Stomach (tissue), 9 donors: ENCODE data around the gene SOSTDC1. TPM values are rescaled to one million over a fixed set of nuclear protein-coding genes. Genes with fewer than 3 reads are reported as not detected.
"Not testable (repeated sequence)": the region's sequence is repeated elsewhere in the genome, so short reads cannot be mapped to it uniquely, and the experiment has no call there.

ENCODE experiments used
- DNase-seq, 2 donors: peaks; one replicate each; pipeline versions ENCODE4 v3.0.0 to v3.0.0-alpha.2; 2013 to 2019
- H3K27ac ChIP-seq, 5 donors: fragments of 200-600 bp in 4 of 5; sonication (generic) in 4 of 5; one replicate each; pipeline ENCODE4 v1.5.1; 2013 to 2019; ENCODE audit warnings: mild to moderate bottlenecking in 1 of 5, moderate library complexity in 1 of 5
- H3K27me3 ChIP-seq, 3 donors: fragments of 200-600 bp; sonication (generic); one replicate each; pipeline ENCODE4 v1.5.1; 2017 to 2019; ENCODE audit warnings: mixed run types in 1 of 3
- H3K36me3 ChIP-seq, 4 donors: fragments of 200-600 bp; sonication (generic); 1 replicate in 3 of 4; 2 replicates in 1 of 4; pipeline ENCODE4 v1.5.1; 2016 to 2019
- H3K4me1 ChIP-seq, 4 donors: fragments of 200-600 bp; sonication (generic); one replicate each; pipeline ENCODE4 v1.5.1; 2016 to 2019
- H3K4me3 ChIP-seq, 4 donors: fragments of 200-600 bp; sonication (generic) in 3 of 4; one replicate each; pipeline ENCODE4 v1.5.1; 2016 to 2019; ENCODE audit warnings: mild to moderate bottlenecking in 1 of 4
- H3K9me3 ChIP-seq, 4 donors: fragments of 200-600 bp; sonication (generic); one replicate each; pipeline ENCODE4 v1.5.1; 2016 to 2019
- CTCF ChIP-seq, 7 experiments: fragments of 450-650 bp in 4 of 7; fragments of 200-600 bp in 3 of 7; sonication (generic) in 3 of 7; IDR thresholded peaks; one replicate each; pipeline ENCODE4 v1.5.1; 2016 to 2019; ENCODE audit warnings: antibody characterized with exemption in 7 of 7, control low read depth in 2 of 7, mild to moderate bottlenecking in 1 of 7
- EP300 ChIP-seq: sonication (generic); formaldehyde crosslinking; IDR thresholded peaks from one replicate; pipeline ENCODE4 v1.6.1; 2017; ENCODE audit warnings: antibody characterized with exemption
- POLR2A ChIP-seq, 4 donors: fragments of 450-650 bp; IDR thresholded peaks; one replicate each; pipeline ENCODE4 v1.6.1; 2016; ENCODE audit warnings: antibody characterized with exemption in 4 of 4, control low read depth in 2 of 4, mild to moderate bottlenecking in 1 of 4, moderate library complexity in 1 of 4
- POLR2AphosphoS5 ChIP-seq, 3 donors: sonication (generic); formaldehyde crosslinking; IDR thresholded peaks; one replicate each; pipeline ENCODE4 v1.6.1; 2016; ENCODE audit warnings: antibody characterized with exemption in 3 of 3
- WGBS, 5 donors: extraction: QIAGEN DNeasy Blood & Tissue Kit in 3 of 5; methylation state at CpG; one replicate each; pipeline versions ENCODE4 v1.1.5 to v1.1.7; 2013 to 2018; 5-methylcytosine and 5-hydroxymethylcytosine counted together
- intact Hi-C: fragments of 100-400 bp; cut with DNase I; formaldehyde crosslinking; loops from one replicate; pipeline ENCODE4 v1.15.1; 2023; ENCODE audit warnings: low total_unique reads
- polyA plus RNA-seq, 3 donors: library from polyadenylated mRNA; stranded (reverse); fragments of 200-250 nt; gene quantifications; one replicate each; pipeline ENCODE4 v1.2.3, GENCODE V29; 2013
- total RNA-seq, 5 donors: library from RNA; depleted of rRNA; stranded (reverse); fragments of >200 nt; gene quantifications; one replicate each; pipeline versions ENCODE4 v1.1.0 to v1.2.3, GENCODE V29; 2014 to 2016
- donor health status: healthy with polysubstance abuse.
- donor health status: Bipolar disorder and iron deficiency.
- donor health status: healthy.

Gene SOSTDC1
- total and polyA plus RNA-seq, 8 donors, result 0.89 to 21.2 (median 9.0) TPM; not detected in 1

- 89 to 95% (median 92%) methylated on average over 2 of the region's 2 CpGs for WGBS, 5 donors
- Histone ChIP-seq H3K9me3 (no peaks in the 10 kb centered on the region), H3K27me3 (no peaks in the 10 kb centered on the region), H3K4me3 (no peak overlapping the region), H3K36me3 (no peaks in the 10 kb centered on the region), H3K27ac (no peak overlapping the region), H3K4me1 (peaks cover 0 to 19% (median 2%) of the 10 kb centered on the region in 4 donors)
- no peak for DNase-seq
- intact Hi-C loops, result no loop called here
- TF ChIP-seq POLR2AphosphoS5 (IDR thresholded peaks at IDR 0.05), result no peak
- no peak for TF ChIP-seq EP300
- TF ChIP-seq CTCF (IDR thresholded peaks at IDR 0.05), result no peak
- TF ChIP-seq POLR2A (IDR thresholded peaks at IDR 0.05), result no peak
Measured at GRCh38 chr7:16460789-16461493, 4.6 kb downstream of the SOSTDC1 start.

- H3K27ac ChIP-seq, H3K4me1 ChIP-seq, H3K4me3 ChIP-seq, DNase-seq, intact Hi-C loops, H3K27me3 ChIP-seq, H3K9me3 ChIP-seq, H3K36me3 ChIP-seq: not testable (repeated sequence)
- WGBS, 5 donors, result 37 to 100% (median 67%) methylated on average over 1 of the region's 1 CpG
Measured at GRCh38 chr7:16456303-16456702, 9.2 kb downstream of the SOSTDC1 start.

- DNase-seq, result no peak
- Histone ChIP-seq H3K4me3 (no peak overlapping the region), H3K27me3 (no peaks in the 10 kb centered on the region), H3K36me3 (no peaks in the 10 kb centered on the region), H3K9me3 (no peaks in the 10 kb centered on the region), H3K27ac (no peak overlapping the region), H3K4me1 (no peaks in the 10 kb centered on the region)
- WGBS, 5 donors, result 56 to 72% (median 68%) methylated on average over 1 of the region's 1 CpG
- TF ChIP-seq EP300 (no peak), POLR2AphosphoS5 (IDR thresholded peaks at IDR 0.05) (no peak), POLR2A (IDR thresholded peaks at IDR 0.05) (no peak), CTCF (IDR thresholded peaks at IDR 0.05) (no peak)
- intact Hi-C loops, result no loop called here
Measured at GRCh38 chr7:16455591-16455990, 9.9 kb downstream of the SOSTDC1 start.

GRCh38 chr7:16450366-16450765 is 15.2 kb downstream of the SOSTDC1 start:
- Histone ChIP-seq H3K27ac (no peak overlapping the region), H3K36me3 (no peaks in the 10 kb centered on the region), H3K27me3 (no peaks in the 10 kb centered on the region), H3K4me1 (no peaks in the 10 kb centered on the region), H3K4me3 (no peak overlapping the region), H3K9me3 (no peaks in the 10 kb centered on the region)
- intact Hi-C loops, result no loop called here
- 88 to 93% (median 89%) methylated on average over 6 of the region's 6 CpGs for WGBS, 5 donors
- DNase-seq, result no peak
- TF ChIP-seq CTCF (IDR thresholded peaks at IDR 0.05) (no peak), POLR2AphosphoS5 (IDR thresholded peaks at IDR 0.05) (no peak), EP300 (no peak), POLR2A (IDR thresholded peaks at IDR 0.05) (no peak)

- Histone ChIP-seq H3K27ac (no peak overlapping the region), H3K4me1 (no peaks in the 10 kb centered on the region), H3K36me3 (no peaks in the 10 kb centered on the region), H3K27me3 (no peaks in the 10 kb centered on the region), H3K4me3 (no peak overlapping the region), H3K9me3 (no peaks in the 10 kb centered on the region)
- WGBS, 5 donors, result 41 to 64% (median 42%) methylated on average over 1 of the region's 1 CpG
- DNase-seq, result no peak
- TF ChIP-seq CTCF (IDR thresholded peaks at IDR 0.05), result no peak
- no peak for TF ChIP-seq EP300
- no peak for TF ChIP-seq POLR2AphosphoS5 (IDR thresholded peaks at IDR 0.05)
- TF ChIP-seq POLR2A (IDR thresholded peaks at IDR 0.05), result no peak
- intact Hi-C loops, result no loop called here
Measured at GRCh38 chr7:16447876-16448275, 17.7 kb downstream of the SOSTDC1 start.
